ENCODE data around the gene RABEP1.
"Not testable (repeated sequence)": the region's sequence is repeated elsewhere in the genome, so short reads cannot be mapped to it uniquely, and the experiment has no call there.

GRCh38 chr17:5233492-5233891 lies 48.6 kb upstream of the RABEP1 start:
- not testable (repeated sequence) for TF ChIP-seq CTCF, POLR2A (IDR thresholded peaks at IDR 0.05)
